PC-9 (cell line): ENCODE data around the gene RBM19. TPM values are rescaled to one million over a fixed set of nuclear protein-coding genes. Genes with fewer than 3 reads are reported as not detected.
A peak's percentile ranks its signal among the peaks of the same experiment; 100 is the strongest.

Experiments used
- BruUV-seq: library from RNA; stranded (reverse); fragments of 400-500 nt; replicated peaks from 2 replicates; lab custom pipeline; 2021; lab: Mats Ljungman, UMichigan
- CTCF ChIA-PET: fragments of 300-600 bp; sonication (Branson Sonifier 250); formaldehyde crosslinking; loops from one replicate; lab custom pipeline; 2022; ENCODE audit warnings: antibody characterized with exemption; lab: Charles Lee
- POLR2A ChIA-PET: fragments of 300-600 bp; sonication (Branson Sonifier 250); formaldehyde crosslinking; loops from one replicate; lab custom pipeline; 2022; ENCODE audit warnings: antibody characterized with exemption; ENCODE audit not compliant: unreplicated experiment; lab: Charles Lee
- DNase-seq, 2 experiments: peaks; one replicate each; pipeline versions ENCODE4 v3.0.0 to v3.0.0-alpha.2; 2015 to 2022; ENCODE audit warnings: mixed read lengths in 1 of 2
- H2AFZ ChIP-seq: fragments of 200-600 bp; sonication (generic); 2 replicates; pipeline ENCODE4 v1.8.1; 2017; ENCODE audit warnings: antibody characterized with exemption
- H3F3A ChIP-seq: fragments of 200-600 bp; sonication (generic); 2 replicates; pipeline ENCODE4 v1.8.1; 2017; ENCODE audit warnings: antibody characterized with exemption, mild to moderate bottlenecking, low read depth; ENCODE audit not compliant: insufficient read depth
- H3K27ac ChIP-seq: fragments of 200-600 bp; sonication (generic); 2 replicates; pipeline ENCODE4 v1.6.1; 2016; ENCODE audit warnings: mixed run types
- H3K27me3 ChIP-seq: fragments of 200-600 bp; sonication (generic); 2 replicates; pipeline ENCODE4 v1.6.1; 2016; ENCODE audit warnings: low read depth, mixed run types; ENCODE audit not compliant: insufficient read depth
- H3K36me3 ChIP-seq: fragments of 200-600 bp; sonication (generic); 2 replicates; pipeline ENCODE4 v1.6.1; 2016; ENCODE audit warnings: low read depth, mixed run types
- H3K4me1 ChIP-seq: fragments of 200-600 bp; sonication (generic); replicated peaks from 2 replicates; pipeline ENCODE4 v1.6.1; 2016; ENCODE audit warnings: mixed run types; ENCODE audit not compliant: insufficient read depth
- H3K4me2 ChIP-seq: fragments of 200-600 bp; sonication (generic); 2 replicates; pipeline ENCODE4 v1.6.1; 2017; ENCODE audit warnings: mixed run types
- H3K4me3 ChIP-seq: fragments of 200-600 bp; sonication (generic); 2 replicates; pipeline ENCODE4 v1.6.1; 2016; ENCODE audit warnings: mixed run types
- H3K79me2 ChIP-seq: fragments of 200-600 bp; sonication (generic); 2 replicates; pipeline ENCODE4 v1.6.1; 2017; ENCODE audit warnings: low read depth, mixed run types
- H3K9me2 ChIP-seq: fragments of 200-600 bp; sonication (generic); 2 replicates; pipeline ENCODE4 v1.8.1; 2017; ENCODE audit warnings: mild to moderate bottlenecking; ENCODE audit not compliant: insufficient read depth
- H3K9me3 ChIP-seq: fragments of 200-600 bp; sonication (generic); 2 replicates; pipeline ENCODE4 v1.8.1; 2016; ENCODE audit warnings: low read depth; ENCODE audit not compliant: insufficient read depth
- H4K20me1 ChIP-seq: fragments of 200-600 bp; sonication (generic); 2 replicates; pipeline ENCODE4 v1.8.1; 2017; ENCODE audit not compliant: insufficient read depth
- CTCF ChIP-seq: fragments of 200-600 bp; sonication (generic); conservative IDR thresholded peaks from 2 replicates; pipeline ENCODE4 v1.6.1; 2017; ENCODE audit warnings: mixed run types, antibody characterized with exemption, mild to moderate bottlenecking, moderate library complexity
- EZH2 ChIP-seq: fragments of 200-600 bp; sonication (generic); IDR thresholded peaks from 2 replicates; pipeline ENCODE4 v1.8.0; 2017; ENCODE audit warnings: antibody characterized with exemption, low read depth
- intact Hi-C: fragments of 100-400 bp; cut with micrococcal nuclease; formaldehyde crosslinking; loops from one replicate; pipeline ENCODE4 v1.10.0; 2022; ENCODE audit not compliant: unreplicated experiment
- total RNA-seq: library from RNA; stranded (reverse); gene quantifications from 2 replicates; pipeline ENCODE4 v1.2.3, GENCODE V29; 2021

The RBM19 gene
- total RNA-seq, 1 experiment from 2014 or later: 23.8 TPM

DNA sequence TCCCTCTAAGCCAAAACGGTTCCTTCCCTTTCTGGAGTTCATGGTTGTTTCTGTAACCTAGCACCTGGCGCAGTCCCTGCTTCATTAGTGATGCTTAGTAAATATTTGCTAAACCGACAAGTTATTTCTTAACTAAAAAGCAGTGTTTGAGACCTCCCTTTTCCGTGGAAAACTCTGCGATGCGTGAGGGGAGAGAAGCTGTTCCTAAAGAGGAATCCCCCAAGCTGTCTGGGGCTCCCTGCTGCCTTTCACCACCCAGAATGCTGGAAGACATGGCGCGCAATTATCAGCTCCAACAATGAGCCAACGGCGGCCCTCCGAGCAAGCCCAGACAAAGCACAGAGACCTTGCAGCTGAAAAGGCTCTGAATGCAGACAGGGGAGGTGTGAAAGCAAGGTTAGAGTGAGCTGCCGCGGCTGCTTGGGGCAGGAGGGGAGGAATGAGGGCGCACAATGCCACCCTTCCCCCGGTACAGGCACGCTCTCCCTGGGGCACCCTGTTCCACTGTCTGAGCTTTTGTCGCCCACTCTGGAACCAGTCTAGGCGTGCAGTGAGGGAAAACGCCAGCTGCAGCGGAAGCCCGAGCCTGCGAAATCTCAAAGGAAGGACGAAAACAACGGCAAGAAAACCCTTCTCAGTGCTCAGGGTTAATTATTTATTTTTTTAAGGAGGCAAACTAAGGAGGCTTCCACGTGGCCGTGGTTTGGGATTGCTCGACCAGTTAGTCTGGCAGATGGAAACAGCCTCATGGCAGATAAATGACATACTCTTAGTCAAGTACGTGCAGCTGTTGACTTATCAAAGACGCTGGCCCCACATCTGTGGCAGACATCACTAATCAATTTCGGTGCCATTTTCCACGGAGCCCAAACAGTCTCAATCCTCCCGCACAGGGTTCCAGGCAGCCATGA lies 66.3 kb downstream of the RBM19 start:
- Histone ChIP-seq H3K9me2 (no peaks in the 10 kb centered on the region), H3K9me3 (no peaks in the 10 kb centered on the region), H3K27ac (no peak overlapping the region), H4K20me1 (no peaks in the 10 kb centered on the region; the same call in 1 of the 2 replicates), H3K79me2 (no peaks in the 10 kb centered on the region), H3K36me3 (no peaks in the 10 kb centered on the region), H3K4me3 (no peak overlapping the region), H3K27me3 (no peaks in the 10 kb centered on the region), H3K4me2 (no peak overlapping the region), H3K4me1 (no peaks in the 10 kb centered on the region), H2AFZ (no peak overlapping the region), H3F3A (no peaks in the 10 kb centered on the region)
- DNase-seq: peak in 1 of 2 experiments; percentile 12
- TF ChIP-seq CTCF (no peak), EZH2 (no peak)
- ChIA-PET CTCF (no interaction called here), POLR2A (no interaction called here)
- BruUV-seq: no TSS peak
- intact Hi-C loops: no loop called here

DNA sequence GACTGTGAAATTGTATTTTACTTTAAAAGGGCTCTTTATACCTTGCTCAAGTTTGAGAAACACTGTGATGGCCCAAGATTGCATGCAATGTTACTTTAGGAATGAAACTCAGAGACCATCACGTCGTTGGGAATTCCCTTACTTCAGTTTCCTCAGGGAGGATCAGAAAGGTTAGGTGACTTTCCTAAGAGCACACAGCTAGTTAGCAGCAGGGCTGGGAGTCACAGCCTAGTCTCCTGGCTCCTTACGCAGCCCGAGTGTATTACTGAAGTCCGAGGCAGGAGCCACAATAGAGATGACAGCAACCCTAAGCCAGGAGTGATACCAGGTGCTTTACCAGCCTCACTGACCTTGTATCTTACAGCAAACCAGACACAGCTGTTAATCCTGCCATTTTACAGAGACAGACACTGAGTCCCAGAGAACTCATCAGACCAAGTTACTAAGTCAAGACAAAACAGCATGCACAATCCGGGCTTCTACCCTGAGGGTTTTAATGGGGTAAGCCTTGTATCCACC lies 67.0 kb downstream of the RBM19 start:
- H3K27me3 ChIP-seq: no peaks in the 10 kb centered on the region
- no peaks in the 10 kb centered on the region for H3K4me1 ChIP-seq
- no peaks in the 10 kb centered on the region for H3K9me2 ChIP-seq
- no TSS peak for BruUV-seq
- no peaks in the 10 kb centered on the region for H3F3A ChIP-seq
- H3K4me3 ChIP-seq: no peak overlapping the region
- intact Hi-C loops: no loop called here
- CTCF ChIA-PET: no interaction called here
- H3K9me3 ChIP-seq: no peaks in the 10 kb centered on the region
- no peaks in the 10 kb centered on the region; the same call in 1 of the 2 replicates for H4K20me1 ChIP-seq
- no peak overlapping the region for H3K4me2 ChIP-seq
- no peak overlapping the region for H3K27ac ChIP-seq
- DNase-seq: peak in 1 of 2 experiments; percentile 20
- POLR2A ChIA-PET: no interaction called here
- H2AFZ ChIP-seq: no peak overlapping the region
- no peak for TF ChIP-seq EZH2
- no peaks in the 10 kb centered on the region for H3K36me3 ChIP-seq
- no peaks in the 10 kb centered on the region for H3K79me2 ChIP-seq

- ChIA-PET POLR2A (no interaction called here), CTCF (no interaction called here)
- Histone ChIP-seq H3K4me2 (no peak overlapping the region), H2AFZ (no peak overlapping the region), H3F3A (no peaks in the 10 kb centered on the region), H3K9me3 (no peaks in the 10 kb centered on the region), H3K36me3 (no peaks in the 10 kb centered on the region), H3K27me3 (no peaks in the 10 kb centered on the region), H3K4me1 (no peaks in the 10 kb centered on the region), H3K4me3 (no peak overlapping the region), H3K9me2 (no peaks in the 10 kb centered on the region), H3K79me2 (no peaks in the 10 kb centered on the region), H4K20me1 (no peaks in the 10 kb centered on the region; the same call in 1 of the 2 replicates), H3K27ac (no peak overlapping the region)
- no peak for DNase-seq
- intact Hi-C loops: no loop called here
- TF ChIP-seq EZH2 (no peak), CTCF (no peak)
- BruUV-seq: no TSS peak
Measured at GRCh38 chr12:113898466-113898865, 67.7 kb downstream of the RBM19 start.
